Epithelial cell of proximal tubule (primary cell): ENCODE data around the gene SDCBP2. TPM values are rescaled to one million over a fixed set of nuclear protein-coding genes. Genes with fewer than 3 reads are reported as not detected.

Experiments used
- DNase-seq: peaks from one replicate; pipeline ENCODE4 v3.0.0-alpha.2; 2011; ENCODE audit warnings: low read depth
- H3K4me3 ChIP-seq: 2 replicates; pipeline ENCODE4 v1.5.1; 2011; ENCODE audit warnings: low read depth, mild to moderate bottlenecking, low read length
- total RNA-seq: library from RNA; depleted of rRNA; stranded (reverse); fragments of >200 nt; gene quantifications from 2 replicates; pipeline ENCODE4 v1.2.3, GENCODE V29; 2015
- TF ChIP-seq, protein P1 (sequence below): conservative IDR thresholded peaks from 2 replicates; pipeline ENCODE4 v1.5.1; 2012; ENCODE audit warnings: low read depth, mild to moderate bottlenecking, low read length

SDCBP2 gene
- total RNA-seq, 1 donor from 2014 or later = 5.1 TPM

DNA sequence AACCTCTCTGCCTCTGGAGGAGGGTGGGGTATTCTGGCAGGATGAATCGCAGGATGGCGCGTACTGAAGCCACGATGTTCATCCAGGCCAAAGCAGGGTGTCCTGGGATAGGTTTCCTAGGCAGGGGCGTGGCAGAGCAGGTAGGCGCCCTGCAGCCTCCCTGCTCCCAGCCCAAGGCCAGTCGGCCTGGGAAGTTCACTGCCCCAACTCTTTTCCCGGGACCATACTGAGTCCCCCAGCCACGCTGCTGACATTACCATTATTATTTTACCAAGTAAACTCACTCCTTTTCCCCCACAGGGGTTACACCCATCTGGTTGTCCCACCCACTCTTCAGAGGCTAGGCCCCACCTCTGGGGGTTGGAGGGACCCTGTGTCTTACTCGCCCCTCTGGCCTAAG, 21.8 kb downstream of the SDCBP2 start:
- DNase-seq = no peak
- TF ChIP-seq, protein P1, sequence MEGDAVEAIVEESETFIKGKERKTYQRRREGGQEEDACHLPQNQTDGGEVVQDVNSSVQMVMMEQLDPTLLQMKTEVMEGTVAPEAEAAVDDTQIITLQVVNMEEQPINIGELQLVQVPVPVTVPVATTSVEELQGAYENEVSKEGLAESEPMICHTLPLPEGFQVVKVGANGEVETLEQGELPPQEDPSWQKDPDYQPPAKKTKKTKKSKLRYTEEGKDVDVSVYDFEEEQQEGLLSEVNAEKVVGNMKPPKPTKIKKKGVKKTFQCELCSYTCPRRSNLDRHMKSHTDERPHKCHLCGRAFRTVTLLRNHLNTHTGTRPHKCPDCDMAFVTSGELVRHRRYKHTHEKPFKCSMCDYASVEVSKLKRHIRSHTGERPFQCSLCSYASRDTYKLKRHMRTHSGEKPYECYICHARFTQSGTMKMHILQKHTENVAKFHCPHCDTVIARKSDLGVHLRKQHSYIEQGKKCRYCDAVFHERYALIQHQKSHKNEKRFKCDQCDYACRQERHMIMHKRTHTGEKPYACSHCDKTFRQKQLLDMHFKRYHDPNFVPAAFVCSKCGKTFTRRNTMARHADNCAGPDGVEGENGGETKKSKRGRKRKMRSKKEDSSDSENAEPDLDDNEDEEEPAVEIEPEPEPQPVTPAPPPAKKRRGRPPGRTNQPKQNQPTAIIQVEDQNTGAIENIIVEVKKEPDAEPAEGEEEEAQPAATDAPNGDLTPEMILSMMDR = no peak
- no peak overlapping the region for H3K4me3 ChIP-seq

GRCh38 chr20:1306316-1307135, 22.4 kb downstream of the SDCBP2 start:
- TF ChIP-seq, protein P1 = no peak
- no peak overlapping the region for H3K4me3 ChIP-seq
- no peak for DNase-seq

- DNase-seq = no peak
- TF ChIP-seq, protein P1 = no peak
- H3K4me3 ChIP-seq = no peak overlapping the region
These were observed 23.2 kb downstream of the SDCBP2 start for GRCh38 chr20:1305712-1306111.

- no peak for DNase-seq
- H3K4me3 ChIP-seq = no peak overlapping the region
- TF ChIP-seq, protein P1 = no peak
These were observed 24.0 kb downstream of the SDCBP2 start for GRCh38 chr20:1304710-1305515.

GRCh38 chr20:1302685-1303541, 26.0 kb downstream of the SDCBP2 start:
- no peak for DNase-seq
- TF ChIP-seq, protein P1 = no peak

GRCh38 chr20:1301031-1301529, 27.9 kb downstream of the SDCBP2 start:
- no peak for DNase-seq
- TF ChIP-seq, protein P1 = no peak
- no peak overlapping the region for H3K4me3 ChIP-seq

More at GRCh38 chr20:1302685-1303541, 26.0 kb downstream of the SDCBP2 start:
- H3K4me3 ChIP-seq = no peak overlapping the region
